PC-9 (cell line): ENCODE results near the gene FAM171A1. TPM values are rescaled to one million over a fixed set of nuclear protein-coding genes. Genes with fewer than 3 reads are reported as not detected.

Experiments
- BruUV-seq: library from RNA; stranded (reverse); fragments of 400-500 nt; replicated peaks from 2 replicates; lab custom pipeline; 2021; lab: Mats Ljungman, UMichigan
- CTCF ChIA-PET: fragments of 300-600 bp; sonication (Branson Sonifier 250); formaldehyde crosslinking; loops from one replicate; lab custom pipeline; 2022; ENCODE audit warnings: antibody characterized with exemption; lab: Charles Lee
- POLR2A ChIA-PET: fragments of 300-600 bp; sonication (Branson Sonifier 250); formaldehyde crosslinking; loops from one replicate; lab custom pipeline; 2022; ENCODE audit warnings: antibody characterized with exemption; ENCODE audit not compliant: unreplicated experiment; lab: Charles Lee
- DNase-seq, 2 experiments: peaks; one replicate each; pipeline versions ENCODE4 v3.0.0 to v3.0.0-alpha.2; 2015 to 2022; ENCODE audit warnings: mixed read lengths in 1 of 2
- H2AFZ ChIP-seq: fragments of 200-600 bp; sonication (generic); 2 replicates; pipeline ENCODE4 v1.8.1; 2017; ENCODE audit warnings: antibody characterized with exemption
- H3F3A ChIP-seq: fragments of 200-600 bp; sonication (generic); 2 replicates; pipeline ENCODE4 v1.8.1; 2017; ENCODE audit warnings: antibody characterized with exemption, mild to moderate bottlenecking, low read depth; ENCODE audit not compliant: insufficient read depth
- H3K27ac ChIP-seq: fragments of 200-600 bp; sonication (generic); 2 replicates; pipeline ENCODE4 v1.6.1; 2016; ENCODE audit warnings: mixed run types
- H3K27me3 ChIP-seq: fragments of 200-600 bp; sonication (generic); 2 replicates; pipeline ENCODE4 v1.6.1; 2016; ENCODE audit warnings: low read depth, mixed run types; ENCODE audit not compliant: insufficient read depth
- H3K36me3 ChIP-seq: fragments of 200-600 bp; sonication (generic); 2 replicates; pipeline ENCODE4 v1.6.1; 2016; ENCODE audit warnings: low read depth, mixed run types
- H3K4me1 ChIP-seq: fragments of 200-600 bp; sonication (generic); replicated peaks from 2 replicates; pipeline ENCODE4 v1.6.1; 2016; ENCODE audit warnings: mixed run types; ENCODE audit not compliant: insufficient read depth
- H3K4me2 ChIP-seq: fragments of 200-600 bp; sonication (generic); 2 replicates; pipeline ENCODE4 v1.6.1; 2017; ENCODE audit warnings: mixed run types
- H3K4me3 ChIP-seq: fragments of 200-600 bp; sonication (generic); 2 replicates; pipeline ENCODE4 v1.6.1; 2016; ENCODE audit warnings: mixed run types
- H3K79me2 ChIP-seq: fragments of 200-600 bp; sonication (generic); 2 replicates; pipeline ENCODE4 v1.6.1; 2017; ENCODE audit warnings: low read depth, mixed run types
- H3K9me2 ChIP-seq: fragments of 200-600 bp; sonication (generic); 2 replicates; pipeline ENCODE4 v1.8.1; 2017; ENCODE audit warnings: mild to moderate bottlenecking; ENCODE audit not compliant: insufficient read depth
- H3K9me3 ChIP-seq: fragments of 200-600 bp; sonication (generic); 2 replicates; pipeline ENCODE4 v1.8.1; 2016; ENCODE audit warnings: low read depth; ENCODE audit not compliant: insufficient read depth
- H4K20me1 ChIP-seq: fragments of 200-600 bp; sonication (generic); 2 replicates; pipeline ENCODE4 v1.8.1; 2017; ENCODE audit not compliant: insufficient read depth
- CTCF ChIP-seq: fragments of 200-600 bp; sonication (generic); conservative IDR thresholded peaks from 2 replicates; pipeline ENCODE4 v1.6.1; 2017; ENCODE audit warnings: mixed run types, antibody characterized with exemption, mild to moderate bottlenecking, moderate library complexity
- EZH2 ChIP-seq: fragments of 200-600 bp; sonication (generic); IDR thresholded peaks from 2 replicates; pipeline ENCODE4 v1.8.0; 2017; ENCODE audit warnings: antibody characterized with exemption, low read depth
- intact Hi-C: fragments of 100-400 bp; cut with micrococcal nuclease; formaldehyde crosslinking; loops from one replicate; pipeline ENCODE4 v1.10.0; 2022; ENCODE audit not compliant: unreplicated experiment
- total RNA-seq: library from RNA; stranded (reverse); gene quantifications from 2 replicates; pipeline ENCODE4 v1.2.3, GENCODE V29; 2021

The FAM171A1 gene
- total RNA-seq, 1 experiment from 2014 or later, result 3.0 TPM

- H2AFZ ChIP-seq, result no peak overlapping the region
Observed at GRCh38 chr10:15353471-15354017, 17.5 kb downstream of the FAM171A1 start.

GRCh38 chr10:15352836-15353235 is 18.3 kb downstream of the FAM171A1 start:
- Histone ChIP-seq H3K79me2 (no peaks in the 10 kb centered on the region), H4K20me1 (no peaks in the 10 kb centered on the region), H3K9me3 (no peaks in the 10 kb centered on the region), H3F3A (no peaks in the 10 kb centered on the region), H2AFZ (no peak overlapping the region), H3K4me1 (no peaks in the 10 kb centered on the region), H3K4me2 (no peak overlapping the region), H3K36me3 (no peaks in the 10 kb centered on the region), H3K27me3 (peaks cover 67% of the 10 kb centered on the region), H3K27ac (no peak overlapping the region), H3K9me2 (no peaks in the 10 kb centered on the region), H3K4me3 (no peak overlapping the region)
- intact Hi-C loops, result no loop called here
- ChIA-PET POLR2A (no interaction called here), CTCF (no interaction called here)
- no TSS peak for BruUV-seq
- no peak for DNase-seq
- TF ChIP-seq EZH2 (no peak), CTCF (no peak)

More at GRCh38 chr10:15353471-15354017, 17.5 kb downstream of the FAM171A1 start:
- H3K4me2 ChIP-seq, result no peak overlapping the region
- CTCF ChIA-PET, result no interaction called here
- TF ChIP-seq EZH2, result no peak
- TF ChIP-seq CTCF, result no peak
- DNase-seq, result no peak
- no peaks in the 10 kb centered on the region for H3K36me3 ChIP-seq
- H3K79me2 ChIP-seq, result no peaks in the 10 kb centered on the region
- BruUV-seq, result no TSS peak
- POLR2A ChIA-PET, result no interaction called here
- no peaks in the 10 kb centered on the region for H4K20me1 ChIP-seq
- peaks cover 66% of the 10 kb centered on the region for H3K27me3 ChIP-seq
- H3F3A ChIP-seq, result no peaks in the 10 kb centered on the region
- H3K4me3 ChIP-seq, result no peak overlapping the region
- no peaks in the 10 kb centered on the region for H3K9me2 ChIP-seq
- no peaks in the 10 kb centered on the region for H3K4me1 ChIP-seq
- intact Hi-C loops, result no loop called here
- no peaks in the 10 kb centered on the region for H3K9me3 ChIP-seq
- H3K27ac ChIP-seq, result no peak overlapping the region

GRCh38 chr10:15352201-15352600 is 18.9 kb downstream of the FAM171A1 start:
- no peaks in the 10 kb centered on the region for H3F3A ChIP-seq

More at GRCh38 chr10:15352201-15352600, 18.9 kb downstream of the FAM171A1 start:
- H3K79me2 ChIP-seq, result no peaks in the 10 kb centered on the region
- no peaks in the 10 kb centered on the region for H4K20me1 ChIP-seq
- H2AFZ ChIP-seq, result no peak overlapping the region
- no TSS peak for BruUV-seq
- no peak overlapping the region for H3K4me2 ChIP-seq
- no peak for TF ChIP-seq CTCF
- TF ChIP-seq EZH2, result no peak
- H3K9me2 ChIP-seq, result no peaks in the 10 kb centered on the region
- H3K27ac ChIP-seq, result no peak overlapping the region
- H3K4me3 ChIP-seq, result no peak overlapping the region
- H3K27me3 ChIP-seq, result peaks cover 71% of the 10 kb centered on the region
- DNase-seq, result no peak
- H3K4me1 ChIP-seq, result no peaks in the 10 kb centered on the region
- intact Hi-C loops, result no loop called here
- ChIA-PET POLR2A (no interaction called here), CTCF (no interaction called here)
- H3K36me3 ChIP-seq, result no peaks in the 10 kb centered on the region
- H3K9me3 ChIP-seq, result no peaks in the 10 kb centered on the region
